ENCODE results near the gene SEPTIN10.
A peak's percentile ranks its signal among the peaks of the same experiment; 100 is the strongest.

The SEPTIN10 gene

GRCh38 chr2:109563288-109563687 lies 50.5 kb downstream of the SEPTIN10 start:
- Histone ChIP-seq H3K4me3 (ENCODE audit: low read length) (no peak overlapping the region), H3K27me3 (ENCODE audit: control insufficient read depth, insufficient read depth, low read length) (no peaks in the 10 kb centered on the region), H3K9me3 (ENCODE audit: control insufficient read depth, insufficient read depth, low read length) (no peaks in the 10 kb centered on the region), H3K36me3 (ENCODE audit: control insufficient read depth, insufficient read depth, low read length) (no peaks in the 10 kb centered on the region), H3K27ac (ENCODE audit: low read length) (no peak overlapping the region), H3K4me1 (ENCODE audit: control insufficient read depth, insufficient read depth, low read length) (no peaks in the 10 kb centered on the region)
- no CpG with 5 or more reads among the region's 2 CpGs for WGBS (ENCODE audit: insufficient coverage, insufficient read length)
- DNase-seq (ENCODE audit: low read depth, low spot score): no peak

DNA sequence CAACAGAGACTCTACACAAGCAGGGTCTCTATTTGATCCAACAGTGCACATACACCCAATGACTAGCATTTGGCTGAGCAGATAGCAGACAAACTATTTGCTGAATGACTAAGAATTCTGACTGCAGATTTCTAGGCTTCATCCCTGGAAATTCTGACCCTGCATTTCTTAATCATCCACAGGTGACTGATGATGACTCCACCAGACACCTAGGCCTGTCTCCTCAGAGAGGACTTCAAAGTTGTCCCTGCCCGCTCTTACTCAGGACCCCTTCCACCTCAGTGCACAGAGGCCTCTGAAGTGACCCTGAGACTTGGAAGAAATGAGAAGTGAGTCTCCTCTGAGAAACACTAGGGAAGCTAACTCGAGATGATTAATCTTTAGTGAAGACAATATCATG lies 51.3 kb downstream of the SEPTIN10 start:
- H3K4me3 ChIP-seq (ENCODE audit: low read length): no peak overlapping the region
- no peak overlapping the region for H3K27ac ChIP-seq (ENCODE audit: low read length)
- no peaks in the 10 kb centered on the region for H3K36me3 ChIP-seq (ENCODE audit: control insufficient read depth, insufficient read depth, low read length)
- DNase-seq (ENCODE audit: low read depth, low spot score): no peak
- no peaks in the 10 kb centered on the region for H3K4me1 ChIP-seq (ENCODE audit: control insufficient read depth, insufficient read depth, low read length)
- H3K9me3 ChIP-seq (ENCODE audit: control insufficient read depth, insufficient read depth, low read length): no peaks in the 10 kb centered on the region
- WGBS (ENCODE audit: insufficient coverage, insufficient read length): no CpG with 5 or more reads among the region's 2 CpGs
- H3K27me3 ChIP-seq (ENCODE audit: control insufficient read depth, insufficient read depth, low read length): no peaks in the 10 kb centered on the region

DNA sequence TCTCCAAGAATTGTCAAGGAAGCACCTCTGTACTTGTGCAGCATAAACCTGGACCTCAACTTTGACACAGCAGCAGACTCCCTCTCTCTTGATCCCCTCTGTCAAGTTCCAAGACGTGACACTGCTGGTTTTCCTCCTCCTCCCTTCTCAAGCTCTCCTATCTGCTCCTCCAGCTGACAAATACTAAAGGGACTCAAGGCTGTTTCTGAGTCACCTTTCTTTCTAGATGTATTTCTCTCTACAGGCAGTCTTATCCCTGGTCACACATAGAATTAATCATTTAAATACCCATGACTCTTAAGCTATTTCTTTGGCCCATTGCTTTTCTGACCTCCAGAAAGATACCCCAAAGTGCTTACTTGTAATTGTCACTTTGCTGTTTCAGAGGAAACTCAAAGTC lies 53.5 kb downstream of the SEPTIN10 start:
- no peaks in the 10 kb centered on the region for H3K36me3 ChIP-seq (ENCODE audit: control insufficient read depth, insufficient read depth, low read length)
- DNase-seq (ENCODE audit: low read depth, low spot score): no peak

DNA sequence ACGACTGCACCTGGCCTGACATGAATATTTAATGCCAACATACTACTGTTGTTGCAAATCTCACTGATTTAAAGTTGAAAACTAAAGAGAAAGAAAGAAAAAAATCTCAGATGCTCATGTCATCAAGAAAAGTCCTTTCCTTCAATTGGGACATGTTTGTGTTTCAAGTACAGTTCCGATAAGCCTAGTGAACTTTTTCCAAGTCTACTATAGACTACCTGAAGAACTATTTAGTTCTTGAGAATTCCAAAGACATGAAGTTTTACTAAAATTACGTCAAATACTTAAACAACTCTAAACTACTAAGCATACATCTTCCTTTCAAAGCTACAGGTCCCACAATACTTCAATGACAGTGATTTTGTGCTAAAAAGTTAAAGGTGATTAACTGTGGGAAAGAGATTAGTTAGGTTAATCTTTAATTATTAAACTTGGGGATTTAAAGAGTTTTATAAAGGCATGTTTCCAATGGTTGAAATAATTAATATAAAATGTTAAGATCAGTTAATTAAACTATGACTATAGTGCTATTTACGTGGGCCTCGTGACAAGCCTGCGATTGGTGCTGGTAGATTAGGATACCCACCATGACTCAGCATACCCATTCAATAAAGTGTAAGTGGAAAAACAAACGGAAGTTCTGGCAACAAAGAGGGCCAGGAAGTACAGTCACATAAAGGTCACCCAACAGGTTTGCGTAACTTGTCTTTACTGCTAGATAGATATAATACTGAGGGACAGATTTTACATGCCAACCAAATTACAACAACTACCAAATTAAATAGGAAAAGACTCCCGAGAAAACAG lies 55.5 kb downstream of the SEPTIN10 start:
- Histone ChIP-seq H3K27ac (ENCODE audit: low read length) (no peak overlapping the region), H3K36me3 (ENCODE audit: control insufficient read depth, insufficient read depth, low read length) (no peaks in the 10 kb centered on the region), H3K4me1 (ENCODE audit: control insufficient read depth, insufficient read depth, low read length) (no peaks in the 10 kb centered on the region), H3K27me3 (ENCODE audit: control insufficient read depth, insufficient read depth, low read length) (no peaks in the 10 kb centered on the region), H3K9me3 (ENCODE audit: control insufficient read depth, insufficient read depth, low read length) (no peaks in the 10 kb centered on the region), H3K4me3 (ENCODE audit: low read length) (no peak overlapping the region)
- no peak for DNase-seq (ENCODE audit: low read depth, low spot score)
- 100% methylated on average over 1 of the region's 9 CpGs for WGBS (ENCODE audit: insufficient coverage, insufficient read length)

More for the DNA sequence above, 53.5 kb downstream of the SEPTIN10 start:
- H3K4me3 ChIP-seq (ENCODE audit: low read length): no peak overlapping the region
- H3K27ac ChIP-seq (ENCODE audit: low read length): no peak overlapping the region
- H3K4me1 ChIP-seq (ENCODE audit: control insufficient read depth, insufficient read depth, low read length): no peaks in the 10 kb centered on the region
- no CpG with 5 or more reads among the region's 1 CpG for WGBS (ENCODE audit: insufficient coverage, insufficient read length)
- no peaks in the 10 kb centered on the region for H3K27me3 ChIP-seq (ENCODE audit: control insufficient read depth, insufficient read depth, low read length)
- no peaks in the 10 kb centered on the region for H3K9me3 ChIP-seq (ENCODE audit: control insufficient read depth, insufficient read depth, low read length)

DNA sequence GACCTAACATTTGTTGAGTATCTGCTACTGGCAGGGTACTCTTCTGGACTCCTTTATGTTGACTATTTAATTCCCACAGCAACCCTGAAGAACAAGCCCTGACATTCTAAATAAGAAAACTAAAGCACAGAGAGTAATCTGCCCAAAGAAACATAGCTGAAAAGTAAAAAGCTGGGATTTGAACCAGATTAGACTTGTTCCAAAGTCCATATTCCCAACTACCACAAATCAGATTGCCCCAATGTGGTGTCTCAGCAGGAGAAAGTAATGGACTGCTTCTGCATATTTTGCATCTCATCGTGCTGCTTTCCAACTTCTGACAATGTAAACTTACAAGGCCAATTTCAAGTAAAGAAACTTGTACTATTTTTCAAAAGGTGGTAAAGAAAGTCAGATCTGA lies 56.5 kb downstream of the SEPTIN10 start:
- Histone ChIP-seq H3K4me1 (ENCODE audit: control insufficient read depth, insufficient read depth, low read length) (no peaks in the 10 kb centered on the region), H3K4me3 (ENCODE audit: low read length) (no peak overlapping the region), H3K9me3 (ENCODE audit: control insufficient read depth, insufficient read depth, low read length) (no peaks in the 10 kb centered on the region), H3K27me3 (ENCODE audit: control insufficient read depth, insufficient read depth, low read length) (no peaks in the 10 kb centered on the region), H3K36me3 (ENCODE audit: control insufficient read depth, insufficient read depth, low read length) (no peaks in the 10 kb centered on the region; the same call in 1 of the 2 replicates), H3K27ac (ENCODE audit: low read length) (no peak overlapping the region)
- no peak for DNase-seq (ENCODE audit: low read depth, low spot score)
- no CpG with 5 or more reads among the region's 1 CpG for WGBS (ENCODE audit: insufficient coverage, insufficient read length)

- Histone ChIP-seq H3K36me3 (ENCODE audit: control insufficient read depth, insufficient read depth, low read length) (no peaks in the 10 kb centered on the region; the same call in 1 of the 2 replicates), H3K4me1 (ENCODE audit: control insufficient read depth, insufficient read depth, low read length) (no peaks in the 10 kb centered on the region), H3K9me3 (ENCODE audit: control insufficient read depth, insufficient read depth, low read length) (no peaks in the 10 kb centered on the region), H3K4me3 (ENCODE audit: low read length) (no peak overlapping the region), H3K27ac (ENCODE audit: low read length) (no peak overlapping the region), H3K27me3 (ENCODE audit: control insufficient read depth, insufficient read depth, low read length) (no peaks in the 10 kb centered on the region)
- no CpG with 5 or more reads among the region's 9 CpGs for WGBS (ENCODE audit: insufficient coverage, insufficient read length)
- DNase-seq (ENCODE audit: low read depth, low spot score): no peak
Measured at GRCh38 chr2:109555346-109555900, 58.3 kb downstream of the SEPTIN10 start.

DNA sequence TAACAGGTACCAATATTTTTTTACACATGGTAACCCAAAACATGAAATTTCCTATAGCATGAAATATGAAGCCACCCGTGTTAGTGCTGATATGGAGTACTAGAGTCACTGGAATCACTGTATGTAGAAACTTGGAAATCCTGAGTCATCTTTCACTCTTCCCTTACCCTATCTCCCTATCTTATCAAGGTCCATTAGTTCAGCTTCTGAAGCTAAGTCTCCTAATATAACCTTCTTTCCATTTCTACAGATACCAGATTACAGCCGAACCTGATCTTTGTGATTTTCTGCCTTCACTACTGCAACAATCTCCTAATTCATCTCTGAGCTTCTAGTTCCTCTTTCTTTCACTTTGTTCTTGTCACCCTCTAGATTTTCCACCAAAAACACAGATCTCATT lies 59.0 kb downstream of the SEPTIN10 start:
- H3K4me1 ChIP-seq (ENCODE audit: control insufficient read depth, insufficient read depth, low read length): no peaks in the 10 kb centered on the region
- no peak overlapping the region for H3K4me3 ChIP-seq (ENCODE audit: low read length)
- H3K36me3 ChIP-seq (ENCODE audit: control insufficient read depth, insufficient read depth, low read length): no peaks in the 10 kb centered on the region; the same call in 1 of the 2 replicates
- DNase-seq (ENCODE audit: low read depth, low spot score): no peak
- H3K9me3 ChIP-seq (ENCODE audit: control insufficient read depth, insufficient read depth, low read length): no peaks in the 10 kb centered on the region
- H3K27me3 ChIP-seq (ENCODE audit: control insufficient read depth, insufficient read depth, low read length): no peaks in the 10 kb centered on the region
- no CpG with 5 or more reads among the region's 2 CpGs for whole genome bisulfite sequencing (ENCODE audit: insufficient coverage, insufficient read length)
- no peak overlapping the region for H3K27ac ChIP-seq (ENCODE audit: low read length)

GRCh38 chr2:109549016-109549590 lies 64.7 kb downstream of the SEPTIN10 start:
- Histone ChIP-seq H3K4me3 (ENCODE audit: low read length) (no peak overlapping the region), H3K27me3 (ENCODE audit: control insufficient read depth, insufficient read depth, low read length) (no peaks in the 10 kb centered on the region), H3K27ac (ENCODE audit: low read length) (no peak overlapping the region), H3K4me1 (ENCODE audit: control insufficient read depth, insufficient read depth, low read length) (no peaks in the 10 kb centered on the region), H3K9me3 (ENCODE audit: control insufficient read depth, insufficient read depth, low read length) (no peaks in the 10 kb centered on the region), H3K36me3 (ENCODE audit: control insufficient read depth, insufficient read depth, low read length) (no peaks in the 10 kb centered on the region; the same call in 1 of the 2 replicates)
- DNase-seq (ENCODE audit: low read depth, low spot score): no peak
- no CpG with 5 or more reads among the region's 4 CpGs for WGBS (ENCODE audit: insufficient coverage, insufficient read length)

DNA sequence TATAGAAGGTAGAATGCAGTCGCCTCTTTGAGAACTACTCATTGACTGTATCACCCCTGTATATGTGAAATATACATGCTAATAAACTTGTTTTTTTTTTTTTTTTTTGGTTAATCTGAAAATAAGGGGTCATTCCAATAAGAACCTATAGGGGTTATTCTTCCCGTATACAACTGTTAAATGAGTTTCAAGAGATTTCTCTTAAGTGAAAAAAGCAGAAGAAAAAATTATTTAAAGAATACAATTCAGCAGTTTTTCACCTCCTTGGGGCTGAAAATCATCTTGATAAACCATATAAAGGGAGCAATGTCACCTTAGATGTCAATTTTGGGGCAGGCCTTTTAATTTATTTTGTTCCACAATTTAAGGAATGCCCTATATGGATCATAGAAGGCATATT lies 66.5 kb downstream of the SEPTIN10 start:
- H3K4me1 ChIP-seq (ENCODE audit: control insufficient read depth, insufficient read depth, low read length): no peaks in the 10 kb centered on the region
- no peak for DNase-seq (ENCODE audit: low read depth, low spot score)
- no CpG with 5 or more reads among the region's 2 CpGs for WGBS (ENCODE audit: insufficient coverage, insufficient read length)
- H3K4me3 ChIP-seq (ENCODE audit: low read length): no peak overlapping the region
- H3K27ac ChIP-seq (ENCODE audit: low read length): no peak overlapping the region
- H3K9me3 ChIP-seq (ENCODE audit: control insufficient read depth, insufficient read depth, low read length): no peaks in the 10 kb centered on the region
- H3K36me3 ChIP-seq (ENCODE audit: control insufficient read depth, insufficient read depth, low read length): no peaks in the 10 kb centered on the region
- H3K27me3 ChIP-seq (ENCODE audit: control insufficient read depth, insufficient read depth, low read length): no peaks in the 10 kb centered on the region

- no peaks in the 10 kb centered on the region for H3K27me3 ChIP-seq (ENCODE audit: control insufficient read depth, insufficient read depth, low read length)
- H3K36me3 ChIP-seq (ENCODE audit: control insufficient read depth, insufficient read depth, low read length): no peaks in the 10 kb centered on the region
- no peak overlapping the region for H3K27ac ChIP-seq (ENCODE audit: low read length)
- H3K9me3 ChIP-seq (ENCODE audit: control insufficient read depth, insufficient read depth, low read length): no peaks in the 10 kb centered on the region
- H3K4me3 ChIP-seq (ENCODE audit: low read length): no peak overlapping the region
- WGBS (ENCODE audit: insufficient coverage, insufficient read length): no CpG with 5 or more reads among the region's 10 CpGs
- DNase-seq (ENCODE audit: low read depth, low spot score): peak; percentile 48
- H3K4me1 ChIP-seq (ENCODE audit: control insufficient read depth, insufficient read depth, low read length): no peaks in the 10 kb centered on the region
Measured at GRCh38 chr2:109545828-109546713, 67.7 kb downstream of the SEPTIN10 start.

All from iPS DF 6.9 (cell line).